ENCODE measurements around the gene FAM193A. TPM values are rescaled to one million over a fixed set of nuclear protein-coding genes. Genes with fewer than 3 reads are reported as not detected.
"Not testable (repeated sequence)": the region's sequence is repeated elsewhere in the genome, so short reads cannot be mapped to it uniquely, and the experiment has no call there.

FAM193A gene
- total RNA-seq, 2 donors from 2014 or later: 14.6 to 17.0 TPM

GRCh38 chr4:2583517-2583916 lies 47.1 kb downstream of the FAM193A start:
- H3K4me1 ChIP-seq: peaks cover 0 to 36% of the 10 kb centered on the region in 2 donors
- H3K4me3 ChIP-seq: no peak overlapping the region
- H3K9me3 ChIP-seq: no peaks in the 10 kb centered on the region
- no peak overlapping the region for H3K27ac ChIP-seq
- no peaks in the 10 kb centered on the region for H3K36me3 ChIP-seq
- no peak for TF ChIP-seq CTCF (IDR thresholded peaks at IDR 0.05)
- DNase-seq (ENCODE audit: low spot score): no peak
- H3K27me3 ChIP-seq: no peaks in the 10 kb centered on the region

- Histone ChIP-seq H3K9me3 (no peaks in the 10 kb centered on the region), H3K4me1 (peaks cover 0 to 58% of the 10 kb centered on the region in 2 donors), H3K27ac (no peak overlapping the region), H3K27me3 (no peaks in the 10 kb centered on the region), H3K4me3 (no peak overlapping the region), H3K36me3 (no peaks in the 10 kb centered on the region)
- no peak for DNase-seq (ENCODE audit: low spot score)
- no peak for TF ChIP-seq CTCF (IDR thresholded peaks at IDR 0.05)
Observed at GRCh38 chr4:2586502-2586901, 50.1 kb downstream of the FAM193A start.

DNA sequence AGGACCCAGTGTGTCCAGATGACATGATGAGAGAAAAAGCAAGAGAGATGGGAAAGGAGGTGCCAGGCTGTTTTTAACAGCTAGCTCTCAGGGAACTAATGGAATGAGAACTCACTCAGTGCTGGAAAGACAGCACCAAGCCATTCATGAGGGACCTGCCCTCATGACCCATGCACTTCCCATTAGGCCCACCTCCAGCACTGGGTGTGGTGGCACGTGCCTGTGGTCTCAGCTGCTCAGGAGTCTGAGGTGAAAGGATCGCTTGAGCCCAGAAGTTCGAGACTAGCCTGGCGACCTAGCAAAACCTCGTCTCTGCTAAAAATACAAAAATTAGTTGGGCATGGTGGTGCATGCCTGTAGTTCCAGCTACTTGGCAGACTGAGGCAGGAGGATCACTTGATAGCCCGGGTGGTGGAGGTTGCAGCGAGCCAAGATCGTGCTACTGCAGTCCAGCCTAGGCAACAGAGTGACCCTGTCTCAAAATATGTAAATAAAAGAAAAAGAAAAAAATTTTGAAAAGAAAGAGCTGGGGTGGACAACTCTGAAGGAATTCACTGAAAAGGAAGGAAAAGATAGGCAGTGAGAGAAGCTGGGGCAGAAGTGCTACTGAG lies 50.9 kb downstream of the FAM193A start:
- Histone ChIP-seq H3K4me3 (no peak overlapping the region), H3K36me3 (no peaks in the 10 kb centered on the region), H3K4me1 (peaks cover 0 to 66% of the 10 kb centered on the region in 2 donors), H3K27ac (no peak overlapping the region), H3K27me3 (no peaks in the 10 kb centered on the region), H3K9me3 (no peaks in the 10 kb centered on the region)
- TF ChIP-seq CTCF (IDR thresholded peaks at IDR 0.05): no peak
- DNase-seq (ENCODE audit: low spot score): no peak

- Histone ChIP-seq H3K27me3 (no peaks in the 10 kb centered on the region), H3K9me3 (no peaks in the 10 kb centered on the region), H3K4me1 (peaks cover 0 to 67% of the 10 kb centered on the region in 2 donors), H3K4me3 (no peak overlapping the region), H3K36me3 (no peaks in the 10 kb centered on the region), H3K27ac (no peak overlapping the region)
- no peak for DNase-seq (ENCODE audit: low spot score)
- TF ChIP-seq CTCF (IDR thresholded peaks at IDR 0.05): no peak
Observed at GRCh38 chr4:2588259-2588658, 51.8 kb downstream of the FAM193A start.

DNA sequence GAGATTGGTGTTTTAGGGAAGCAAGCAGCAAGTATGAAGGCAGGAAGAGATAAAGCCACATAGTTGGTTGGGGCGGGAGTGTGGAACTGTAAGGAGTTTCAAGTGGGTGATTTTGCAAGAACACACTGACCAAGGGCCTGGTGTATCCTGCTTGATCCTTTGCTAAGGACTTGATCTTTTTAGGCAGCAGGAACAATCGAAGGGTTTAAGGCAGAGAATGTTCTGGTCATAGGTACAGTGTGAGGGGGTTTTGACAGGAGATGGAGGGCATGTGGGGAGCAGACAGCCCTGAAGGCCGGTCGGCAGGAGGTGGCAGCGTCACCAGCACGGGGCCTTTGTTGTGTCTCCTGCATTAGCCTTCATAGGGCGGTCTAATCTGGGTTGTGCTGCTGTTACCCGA lies 54.7 kb downstream of the FAM193A start:
- no peak for DNase-seq (ENCODE audit: low spot score)
- no peak overlapping the region for H3K4me3 ChIP-seq
- H3K27me3 ChIP-seq: no peaks in the 10 kb centered on the region
- no peaks in the 10 kb centered on the region for H3K9me3 ChIP-seq
- no peak for TF ChIP-seq CTCF (IDR thresholded peaks at IDR 0.05)
- H3K27ac ChIP-seq: peak overlapping the region; percentile 34 to 44
- H3K36me3 ChIP-seq: peaks cover 2% of the 10 kb centered on the region
- peaks cover 0 to 70% of the 10 kb centered on the region in 2 donors for H3K4me1 ChIP-seq

GRCh38 chr4:2592014-2592413 lies 55.6 kb downstream of the FAM193A start:
- peaks cover 0 to 72% of the 10 kb centered on the region in 2 donors for H3K4me1 ChIP-seq
- H3K4me3 ChIP-seq; H3K36me3 ChIP-seq; DNase-seq (ENCODE audit: low spot score); H3K9me3 ChIP-seq; H3K27me3 ChIP-seq; H3K27ac ChIP-seq: not testable (repeated sequence)
